K562 (cell line): ENCODE measurements around the gene TBCEL. TPM values are rescaled to one million over a fixed set of nuclear protein-coding genes. Genes with fewer than 3 reads are reported as not detected.

ENCODE experiments used
- ATAC-seq: fragments of 200-7000 bp; cut with Tn5 transposase; 3 replicates; pipeline ENCODE4 v1.9.1; 2020; ENCODE audit warnings: moderate library complexity
- BruUV-seq: library from RNA; stranded (reverse); fragments of 400-500 nt; replicated peaks from 2 replicates; lab custom pipeline; 2021; lab: Mats Ljungman, UMichigan
- CTCF ChIA-PET: fragments of 300-600 bp; formaldehyde crosslinking; extraction: SDS; loops from one replicate; lab custom pipeline; 2021; ENCODE audit warnings: low intra/inter-chr PET ratio; lab: Yijun Ruan, JAX
- POLR2A ChIA-PET: fragments of 300-600, 350-650 bp; sonication (Branson Sonifier 250); formaldehyde crosslinking; extraction: SDS; loops from one replicate; lab custom pipeline; 2021; ENCODE audit warnings: antibody characterized with exemption, inconsistent platforms; lab: Yijun Ruan, JAX
- DNase-seq, 4 experiments: peaks; one replicate each; pipeline versions ENCODE4 v3.0.0 to v3.0.0-alpha.2; 2011 to 2018; ENCODE audit warnings: low spot score in 3 of 4, mixed read lengths in 3 of 4; ENCODE audit errors: extremely low read depth in 1 of 4
- FAIRE-seq: peaks from 2 replicates; lab custom pipeline; 2011; peaks lifted over from hg19 to GRCh38; lab: Jason Lieb, UNC
- H2AFZ ChIP-seq: 2 replicates; pipeline ENCODE4 v1.6.0; 2011; ENCODE audit warnings: low read depth, low read length, control low read depth, inconsistent platforms
- H3K27ac ChIP-seq: fragments of 200-600 bp; 3 replicates; pipeline ENCODE4 v1.8.0; 2011; ENCODE audit warnings: low read depth, mild to moderate bottlenecking, control low read depth, inconsistent platforms, low read length, moderate library complexity, mixed read lengths; ENCODE audit errors: extremely low read depth
- H3K27me3 ChIP-seq, 2 experiments: fragments of 300-600 bp in 1 of 2; 2 replicates in 1 of 2; 3 replicates in 1 of 2; pipeline versions ENCODE4 v1.6.0 to v1.8.0; 2011; ENCODE audit warnings: inconsistent platforms in 2 of 2, low read length in 2 of 2, mild to moderate bottlenecking in 1 of 2, mixed read lengths in 1 of 2, moderate library complexity in 1 of 2; ENCODE audit not compliant: control insufficient read depth in 2 of 2, insufficient read depth in 2 of 2
- H3K36me3 ChIP-seq: fragments of 300-600 bp; 3 replicates; pipeline ENCODE4 v1.8.0; 2011; ENCODE audit warnings: mild to moderate bottlenecking, low read length, inconsistent platforms; ENCODE audit not compliant: control insufficient read depth, insufficient read depth
- H3K4me1 ChIP-seq, 2 experiments: fragments of 200-600 bp in 1 of 2; replicated peaks in 1 of 2; 2 replicates in 1 of 2; 3 replicates in 1 of 2; pipeline versions ENCODE4 v1.5.1 to v1.8.0; 2011; ENCODE audit warnings: inconsistent platforms in 2 of 2, low read length in 2 of 2, mild to moderate bottlenecking in 1 of 2, mixed read lengths in 1 of 2, moderate library complexity in 1 of 2; ENCODE audit not compliant: control insufficient read depth in 2 of 2, insufficient read depth in 2 of 2
- H3K4me2 ChIP-seq: 2 replicates; pipeline ENCODE4 v1.6.1; 2011; ENCODE audit warnings: low read length, control low read depth, inconsistent platforms, mixed read lengths; ENCODE audit not compliant: insufficient read depth
- H3K4me3 ChIP-seq: fragments of 200-600 bp; sonication (generic), shearing (Covaris generic); 2 replicates; pipeline ENCODE4 v1.5.1; 2016; ENCODE audit warnings: control low read depth, inconsistent platforms
- H3K79me2 ChIP-seq: fragments of 200-600 bp; 3 replicates; pipeline ENCODE4 v1.8.0; 2011; ENCODE audit warnings: low read length, inconsistent platforms; ENCODE audit not compliant: control insufficient read depth, insufficient read depth
- H3K9ac ChIP-seq, 2 experiments: 2 replicates each; pipeline versions ENCODE4 v1.6.0 to v1.6.1; 2011; ENCODE audit warnings: low read depth in 2 of 2, low read length in 2 of 2, control low read depth in 1 of 2, inconsistent platforms in 1 of 2, mild to moderate bottlenecking in 1 of 2, mixed read lengths in 1 of 2; ENCODE audit not compliant: insufficient read depth in 1 of 2
- H3K9me1 ChIP-seq: one replicate; pipeline ENCODE4 v1.6.0; 2011; ENCODE audit warnings: inconsistent platforms, mild to moderate bottlenecking, low read length, moderate library complexity; ENCODE audit not compliant: control insufficient read depth, insufficient read depth
- H3K9me3 ChIP-seq: replicated peaks from 2 replicates; pipeline ENCODE4 v1.5.1; 2011; ENCODE audit warnings: low read depth, low read length, inconsistent platforms; ENCODE audit not compliant: control insufficient read depth, insufficient read depth
- H4K20me1 ChIP-seq: replicated peaks from 2 replicates; pipeline ENCODE4 v1.6.1; 2011; ENCODE audit warnings: low read length, inconsistent platforms, mixed read lengths; ENCODE audit not compliant: control insufficient read depth, insufficient read depth
- BCOR ChIP-seq: fragments of 450-650 bp; IDR thresholded peaks from 2 replicates; pipeline ENCODE4 v1.6.1; 2016
- FOXK1 ChIP-seq: sonication (generic); formaldehyde crosslinking; IDR thresholded peaks from 2 replicates; pipeline ENCODE4 v1.8.0; 2022; ENCODE audit warnings: missing genetic modification reagents, mild to moderate bottlenecking, borderline replicate concordance
- HDAC6 ChIP-seq: IDR thresholded peaks from 2 replicates; pipeline ENCODE4 v1.6.1; 2012; ENCODE audit warnings: low read depth, mild to moderate bottlenecking, control low read depth, inconsistent platforms, low read length, moderate library complexity
- JUN ChIP-seq, 2 experiments: sonication (generic) in 1 of 2; formaldehyde crosslinking in 1 of 2; IDR thresholded peaks; 2 replicates each; pipeline versions ENCODE4 v1.6.1 to v1.8.0; 2012 to 2022; ENCODE audit warnings: borderline replicate concordance in 2 of 2, mild to moderate bottlenecking in 2 of 2, improper control_type of control experiment in 1 of 2, low read depth in 1 of 2, low read length in 1 of 2, missing genetic modification reagents in 1 of 2
- KDM1A ChIP-seq, 2 experiments: fragments of 450-650 bp; IDR thresholded peaks; 2 replicates each; pipeline ENCODE4 v1.6.1; 2016; ENCODE audit warnings: mild to moderate bottlenecking in 2 of 2
- MCM7 ChIP-seq, 2 experiments: fragments of 450-650 bp; IDR thresholded peaks; 2 replicates each; pipeline ENCODE4 v1.6.1; 2016 to 2018
- NFYB ChIP-seq: IDR thresholded peaks from 2 replicates; pipeline ENCODE4 v1.6.1; 2011; ENCODE audit warnings: mild to moderate bottlenecking, moderate library complexity; ENCODE audit not compliant: insufficient read length; ENCODE audit errors: extremely low read depth
- PHB ChIP-seq: fragments of 250-450 bp; sonication (Bioruptor Pico); IDR thresholded peaks from 2 replicates; pipeline ENCODE4 v1.5.0; 2021
- POLR3A ChIP-seq: IDR thresholded peaks from 2 replicates; pipeline ENCODE4 v1.6.1; 2011; ENCODE audit warnings: borderline replicate concordance, mild to moderate bottlenecking, moderate library complexity; ENCODE audit not compliant: insufficient read length, insufficient read depth; ENCODE audit errors: extremely low read depth
- THRAP3 ChIP-seq: fragments of 450-650 bp; IDR thresholded peaks from 2 replicates; pipeline ENCODE4 v1.6.1; 2016; ENCODE audit warnings: mild to moderate bottlenecking, inconsistent platforms, borderline replicate concordance
- XRCC5 ChIP-seq: fragments of 200-400 bp; formaldehyde crosslinking; IDR thresholded peaks from 2 replicates; pipeline ENCODE4 v1.6.1; 2017; ENCODE audit warnings: low read depth, mild to moderate bottlenecking, low read length
- ZNF124 ChIP-seq: sonication (generic); formaldehyde crosslinking; IDR thresholded peaks from 2 replicates; pipeline ENCODE4 v1.8.1; 2022; ENCODE audit warnings: missing genetic modification reagents
- ZNF140 ChIP-seq: fragments of 250-450 bp; sonication (Bioruptor Pico); IDR thresholded peaks from 2 replicates; pipeline ENCODE4 v1.8.0; 2021; ENCODE audit warnings: moderate library complexity, mild to moderate bottlenecking, inconsistent platforms
- in situ Hi-C: fragments of 300-500 bp; cut with MboI; formaldehyde crosslinking; loops from 4 replicates; pipeline ENCODE4 v1.15.0; 2018; ENCODE audit warnings: inconsistent platforms, mixed read lengths
- intact Hi-C: fragments of 100-400 bp; cut with micrococcal nuclease; formaldehyde crosslinking; loops from 2 replicates; pipeline ENCODE4 v1.14.2; 2022
- polyA plus RNA-seq, 8 experiments: library from polyadenylated mRNA; depleted of rRNA in 4 of 8; stranded (reverse) in 5 of 8; unstranded in 3 of 8; fragments of >200 nt; fragmentation: Nextera tagmentation in 2 of 8; fragmentation: Illumina TruSeq in 1 of 8; extraction: Ambion mirVana in 2 of 8; extraction: Trizol in 1 of 8; gene quantifications; 2 replicates each; pipeline versions ENCODE4 v1.2.1 to v1.2.3, GENCODE V29; 2011 to 2014; ENCODE audit warnings: inconsistent platforms in 1 of 8, missing spikeins in 1 of 8
- total RNA-seq, 7 experiments: library from RNA; depleted of rRNA in 6 of 7; stranded (reverse); fragments of >200 nt in 6 of 7; fragmentation: Illumina TruSeq in 2 of 7; extraction: Trizol in 2 of 7; gene quantifications; 2 replicates each; pipeline versions ENCODE4 v1.2.1 to v1.2.3, GENCODE V29; 2011 to 2021; ENCODE audit warnings: low replicate concordance in 1 of 7
- TF ChIP-seq, protein P1 (sequence below): sonication (generic); formaldehyde crosslinking; IDR thresholded peaks from 2 replicates; pipeline ENCODE4 v1.8.0; 2022; ENCODE audit warnings: missing genetic modification reagents, mild to moderate bottlenecking, moderate library complexity, borderline replicate concordance
- TF ChIP-seq, protein P2 (sequence below): fragments of 250-450 bp; sonication (Bioruptor Pico); IDR thresholded peaks from 2 replicates; pipeline ENCODE4 v1.5.0; 2021
- TF ChIP-seq, protein P3 (sequence below), 2 experiments: fragments of 200-800 bp in 1 of 2; sonication (Bioruptor generic) in 1 of 2; sonication (generic) in 1 of 2; formaldehyde crosslinking in 1 of 2; IDR thresholded peaks in 1 of 2; conservative IDR thresholded peaks in 1 of 2; 2 replicates each; pipeline versions ENCODE4 v1.5.0 to v1.6.1; 2016 to 2020; ENCODE audit warnings: missing compliant biosample characterization in 1 of 2, missing genetic modification characterization in 1 of 2, missing genetic modification reagents in 1 of 2
- TF ChIP-seq, protein P4 (sequence below): fragments of 250-450 bp; sonication (Bioruptor Pico); IDR thresholded peaks from 2 replicates; pipeline ENCODE4 v1.5.0; 2021; ENCODE audit warnings: mild to moderate bottlenecking, borderline replicate concordance

Gene TBCEL
- total and polyA plus RNA-seq, 9 of the 15 experiments (the other 6 are each of a cell fraction or from before 2014, with no cell fraction given), result 0.39 to 2.3 (median 1.4) TPM

DNA sequence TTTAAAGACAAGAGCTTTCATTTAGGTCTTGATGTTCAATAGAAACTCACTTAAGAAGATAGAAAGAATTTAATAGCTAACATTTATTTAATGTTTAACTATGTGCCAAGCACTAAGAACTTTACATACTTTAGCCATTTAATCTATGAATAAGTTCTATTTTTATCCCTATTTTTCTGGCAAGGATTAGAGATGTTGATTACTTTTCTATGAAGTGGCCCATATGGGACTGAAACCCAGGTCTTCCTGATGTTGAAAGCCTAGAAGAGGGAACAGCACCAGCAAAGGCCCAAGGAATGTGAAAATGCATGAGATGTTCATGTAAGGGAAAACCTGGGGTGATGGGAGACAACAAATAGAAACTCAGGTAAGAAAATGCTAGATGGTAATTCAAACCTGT, 15.4 kb upstream of the TBCEL start:
- H3K27ac ChIP-seq, result no peak overlapping the region
- TF ChIP-seq ZNF140 (CRISPR knock-in tag) (no peak), THRAP3 (no peak), HDAC6 (no peak), MCM7 (IDR thresholded peaks at IDR 0.05) (no peak), ZNF124 (CRISPR knock-in tag) (no peak), KDM1A (IDR thresholded peaks at IDR 0.05) (no peak), BCOR (no peak), POLR3A (no peak), JUN (IDR thresholded peaks at IDR 0.05; ENCODE audit: borderline replicate concordance, low read depth, low read length) (no peak), JUN (CRISPR knock-in tag; IDR thresholded peaks at IDR 0.05; ENCODE audit: borderline replicate concordance) (no peak), PHB (CRISPR knock-in tag) (no peak), NFYB (no peak), FOXK1 (no peak), XRCC5 (no peak)
- TF ChIP-seq, protein P1, sequence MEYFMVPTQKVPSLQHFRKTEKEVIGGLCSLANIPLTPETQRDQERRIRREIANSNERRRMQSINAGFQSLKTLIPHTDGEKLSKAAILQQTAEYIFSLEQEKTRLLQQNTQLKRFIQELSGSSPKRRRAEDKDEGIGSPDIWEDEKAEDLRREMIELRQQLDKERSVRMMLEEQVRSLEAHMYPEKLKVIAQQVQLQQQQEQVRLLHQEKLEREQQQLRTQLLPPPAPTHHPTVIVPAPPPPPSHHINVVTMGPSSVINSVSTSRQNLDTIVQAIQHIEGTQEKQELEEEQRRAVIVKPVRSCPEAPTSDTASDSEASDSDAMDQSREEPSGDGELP (CRISPR knock-in tag), result no peak
- TF ChIP-seq, protein P2, sequence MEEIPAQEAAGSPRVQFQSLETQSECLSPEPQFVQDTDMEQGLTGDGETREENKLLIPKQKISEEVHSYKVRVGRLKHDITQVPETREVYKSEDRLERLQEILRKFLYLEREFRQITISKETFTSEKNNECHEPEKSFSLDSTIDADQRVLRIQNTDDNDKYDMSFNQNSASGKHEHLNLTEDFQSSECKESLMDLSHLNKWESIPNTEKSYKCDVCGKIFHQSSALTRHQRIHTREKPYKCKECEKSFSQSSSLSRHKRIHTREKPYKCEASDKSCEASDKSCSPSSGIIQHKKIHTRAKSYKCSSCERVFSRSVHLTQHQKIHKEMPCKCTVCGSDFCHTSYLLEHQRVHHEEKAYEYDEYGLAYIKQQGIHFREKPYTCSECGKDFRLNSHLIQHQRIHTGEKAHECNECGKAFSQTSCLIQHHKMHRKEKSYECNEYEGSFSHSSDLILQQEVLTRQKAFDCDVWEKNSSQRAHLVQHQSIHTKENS (CRISPR knock-in tag), result no peak
- TF ChIP-seq, protein P3, sequence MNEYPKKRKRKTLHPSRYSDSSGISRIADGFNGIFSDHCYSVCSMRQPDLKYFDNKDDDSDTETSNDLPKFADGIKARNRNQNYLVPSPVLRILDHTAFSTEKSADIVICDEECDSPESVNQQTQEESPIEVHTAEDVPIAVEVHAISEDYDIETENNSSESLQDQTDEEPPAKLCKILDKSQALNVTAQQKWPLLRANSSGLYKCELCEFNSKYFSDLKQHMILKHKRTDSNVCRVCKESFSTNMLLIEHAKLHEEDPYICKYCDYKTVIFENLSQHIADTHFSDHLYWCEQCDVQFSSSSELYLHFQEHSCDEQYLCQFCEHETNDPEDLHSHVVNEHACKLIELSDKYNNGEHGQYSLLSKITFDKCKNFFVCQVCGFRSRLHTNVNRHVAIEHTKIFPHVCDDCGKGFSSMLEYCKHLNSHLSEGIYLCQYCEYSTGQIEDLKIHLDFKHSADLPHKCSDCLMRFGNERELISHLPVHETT (CRISPR knock-in tag; conservative IDR thresholded peaks at IDR 0.05 in 1 of 2, IDR thresholded peaks at IDR 0.05 in 1 of 2), result no peak
- TF ChIP-seq, protein P4, sequence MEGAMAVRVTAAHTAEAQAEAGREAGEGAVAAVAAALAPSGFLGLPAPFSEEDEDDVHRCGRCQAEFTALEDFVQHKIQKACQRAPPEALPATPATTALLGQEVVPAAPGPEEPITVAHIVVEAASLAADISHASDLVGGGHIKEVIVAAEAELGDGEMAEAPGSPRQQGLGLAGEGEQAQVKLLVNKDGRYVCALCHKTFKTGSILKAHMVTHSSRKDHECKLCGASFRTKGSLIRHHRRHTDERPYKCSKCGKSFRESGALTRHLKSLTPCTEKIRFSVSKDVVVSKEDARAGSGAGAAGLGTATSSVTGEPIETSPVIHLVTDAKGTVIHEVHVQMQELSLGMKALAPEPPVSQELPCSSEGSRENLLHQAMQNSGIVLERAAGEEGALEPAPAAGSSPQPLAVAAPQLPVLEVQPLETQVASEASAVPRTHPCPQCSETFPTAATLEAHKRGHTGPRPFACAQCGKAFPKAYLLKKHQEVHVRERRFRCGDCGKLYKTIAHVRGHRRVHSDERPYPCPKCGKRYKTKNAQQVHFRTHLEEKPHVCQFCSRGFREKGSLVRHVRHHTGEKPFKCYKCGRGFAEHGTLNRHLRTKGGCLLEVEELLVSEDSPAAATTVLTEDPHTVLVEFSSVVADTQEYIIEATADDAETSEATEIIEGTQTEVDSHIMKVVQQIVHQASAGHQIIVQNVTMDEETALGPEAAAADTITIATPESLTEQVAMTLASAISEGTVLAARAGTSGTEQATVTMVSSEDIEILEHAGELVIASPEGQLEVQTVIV (CRISPR knock-in tag), result no peak
- H4K20me1 ChIP-seq, result no peaks in the 10 kb centered on the region; the same call in 1 of the 2 replicates
- H3K79me2 ChIP-seq, result no peaks in the 10 kb centered on the region
- no peaks in the 10 kb centered on the region for H3K27me3 ChIP-seq
- no peaks in the 10 kb centered on the region for H3K36me3 ChIP-seq
- DNase-seq, result no peak
- no peak overlapping the region for H3K9ac ChIP-seq
- POLR2A ChIA-PET, result no interaction called here
- H3K4me2 ChIP-seq, result no peak overlapping the region
- CTCF ChIA-PET, result no interaction called here
- BruUV-seq, result no TSS peak
- H3K4me3 ChIP-seq, result no peak overlapping the region
- intact Hi-C loops (no loop called here), in situ Hi-C loops (no loop called here)
- no peaks in the 10 kb centered on the region; the same call in 1 of the 2 replicates for H3K9me3 ChIP-seq
- no peaks in the 10 kb centered on the region for H3K9me1 ChIP-seq
- no peak for ATAC-seq
- H2AFZ ChIP-seq, result no peak overlapping the region
- FAIRE-seq, result no peak
- no peaks in the 10 kb centered on the region for H3K4me1 ChIP-seq
